HepG2 (cell line): ENCODE results near the gene KAZN. TPM values are rescaled to one million over a fixed set of nuclear protein-coding genes. Genes with fewer than 3 reads are reported as not detected.

Experiments used
- ATAC-seq: fragments of 200-7000 bp; cut with Tn5 transposase; 3 replicates; pipeline ENCODE4 v1.9.1; 2020; ENCODE audit warnings: mild to moderate bottlenecking, moderate library complexity
- BruUV-seq: library from RNA; stranded (reverse); fragments of 400-500 nt; replicated peaks from 2 replicates; lab custom pipeline; 2021; lab: Mats Ljungman, UMichigan
- CTCF ChIA-PET: fragments of 300-600 bp; formaldehyde crosslinking; extraction: SDS; loops from one replicate; lab custom pipeline; 2021; ENCODE audit warnings: low total read pairs, inconsistent platforms, low intra/inter-chr PET ratio; lab: Yijun Ruan, JAX
- POLR2A ChIA-PET: fragments of 350-600 bp; sonication (Branson Sonifier 250); formaldehyde crosslinking; loops from one replicate; lab custom pipeline; 2020; ENCODE audit warnings: antibody characterized with exemption, inconsistent platforms; lab: Yijun Ruan, JAX
- DNase-seq: peaks from one replicate; pipeline ENCODE4 v3.0.0-alpha.2; 2015; ENCODE audit warnings: low spot score
- FAIRE-seq: peaks from 3 replicates; lab custom pipeline; 2011; peaks lifted over from hg19 to GRCh38; lab: Jason Lieb, UNC
- H2AFZ ChIP-seq: one replicate; pipeline ENCODE4 v1.6.1; 2011; ENCODE audit warnings: low read length, inconsistent platforms
- H3K27ac ChIP-seq: fragments of 300-600 bp; 3 replicates; pipeline ENCODE4 v1.8.0; 2011; ENCODE audit warnings: mixed run types, mild to moderate bottlenecking, mixed read lengths, low read length, inconsistent platforms; ENCODE audit not compliant: insufficient read depth; ENCODE audit errors: extremely low read length
- H3K27me3 ChIP-seq, 2 experiments: fragments of 200-600 bp in 1 of 2; 2 replicates in 1 of 2; 3 replicates in 1 of 2; pipeline versions ENCODE4 v1.6.0 to v1.8.0; 2011; ENCODE audit warnings: low read length in 2 of 2, mild to moderate bottlenecking in 2 of 2, moderate library complexity in 2 of 2, inconsistent platforms in 1 of 2; ENCODE audit not compliant: insufficient read depth in 2 of 2, control insufficient read depth in 1 of 2
- H3K36me3 ChIP-seq, 2 experiments: fragments of 200-600 bp in 1 of 2; replicated peaks in 1 of 2; 2 replicates in 1 of 2; 3 replicates in 1 of 2; pipeline versions ENCODE4 v1.5.1 to v1.8.0; 2011; ENCODE audit warnings: low read length in 2 of 2, inconsistent platforms in 1 of 2; ENCODE audit not compliant: insufficient read depth in 2 of 2, control insufficient read depth in 1 of 2
- H3K4me1 ChIP-seq: 2 replicates; pipeline ENCODE4 v1.5.1; 2012; ENCODE audit warnings: low read length, inconsistent platforms; ENCODE audit not compliant: insufficient read depth
- H3K4me2 ChIP-seq: 2 replicates; pipeline ENCODE4 v1.6.0; 2011; ENCODE audit warnings: low read depth, low read length, inconsistent platforms
- H3K4me3 ChIP-seq, 3 experiments: fragments of 200-600 bp in 1 of 3; sonication (generic), shearing (Covaris generic) in 1 of 3; replicated peaks in 1 of 3; 2 replicates each; pipeline ENCODE4 v1.5.1; 2011 to 2016; ENCODE audit warnings: low read length in 3 of 3, inconsistent platforms in 2 of 3, low read depth in 2 of 3, mild to moderate bottlenecking in 2 of 3, control low read depth in 1 of 3, mixed read lengths in 1 of 3; ENCODE audit not compliant: insufficient read depth in 1 of 3
- H3K79me2 ChIP-seq: one replicate; pipeline ENCODE4 v1.6.1; 2011; ENCODE audit warnings: low read length, inconsistent platforms; ENCODE audit not compliant: insufficient read depth
- H3K9ac ChIP-seq: 2 replicates; pipeline ENCODE4 v1.6.0; 2011; ENCODE audit warnings: mild to moderate bottlenecking, low read depth, low read length, inconsistent platforms; ENCODE audit not compliant: insufficient read depth
- H3K9me3 ChIP-seq: 2 replicates; pipeline ENCODE4 v1.5.1; 2012; ENCODE audit warnings: mild to moderate bottlenecking, low read length
- H4K20me1 ChIP-seq: 2 replicates; pipeline ENCODE4 v1.6.0; 2011; ENCODE audit warnings: inconsistent platforms, mild to moderate bottlenecking, low read length, moderate library complexity; ENCODE audit not compliant: insufficient read depth
- ASH2L ChIP-seq: fragments of 300-600, 200-600 bp; sonication (generic); IDR thresholded peaks from 2 replicates; pipeline ENCODE4 v1.7.0; 2017; ENCODE audit warnings: low read depth, mild to moderate bottlenecking, moderate library complexity, mixed read lengths, low read length; ENCODE audit not compliant: insufficient read length
- CERS6 ChIP-seq: sonication (generic); formaldehyde crosslinking; IDR thresholded peaks from 2 replicates; pipeline ENCODE4 v1.5.0; 2020; ENCODE audit warnings: missing genetic modification reagents
- DPF2 ChIP-seq: sonication (generic); formaldehyde crosslinking; IDR thresholded peaks from 2 replicates; pipeline ENCODE4 v1.4.0; 2020; ENCODE audit warnings: mild to moderate bottlenecking, low read depth, missing genetic modification reagents, borderline replicate concordance
- E2F2 ChIP-seq: sonication (generic); formaldehyde crosslinking; IDR thresholded peaks from 2 replicates; pipeline ENCODE4 v1.4.0; 2020; ENCODE audit warnings: missing genetic modification reagents, borderline replicate concordance
- ETV6 ChIP-seq: sonication (generic); formaldehyde crosslinking; conservative IDR thresholded peaks from 2 replicates; pipeline ENCODE4 v1.4.0; 2020; ENCODE audit warnings: missing genetic modification reagents
- GATAD2A ChIP-seq: IDR thresholded peaks from 2 replicates; pipeline ENCODE4 v1.6.1; 2016
- GZF1 ChIP-seq: sonication (generic); formaldehyde crosslinking; IDR thresholded peaks from 2 replicates; pipeline ENCODE4 v1.5.1; 2020; ENCODE audit warnings: mild to moderate bottlenecking, missing genetic modification reagents
- IRF1 ChIP-seq: sonication (generic); formaldehyde crosslinking; IDR thresholded peaks from 2 replicates; pipeline ENCODE4 v1.4.0; 2020; ENCODE audit warnings: low read depth, mild to moderate bottlenecking, missing genetic modification reagents
- KLF9 ChIP-seq: IDR thresholded peaks from 2 replicates; pipeline ENCODE4 v1.6.1; 2016; ENCODE audit warnings: low read depth
- MTF1 ChIP-seq: sonication (generic); formaldehyde crosslinking; IDR thresholded peaks from 2 replicates; pipeline ENCODE4 v1.5.0; 2020; ENCODE audit warnings: missing genetic modification reagents
- MZF1 ChIP-seq: sonication (generic); formaldehyde crosslinking; IDR thresholded peaks from 2 replicates; pipeline ENCODE4 v1.8.1; 2023; ENCODE audit warnings: mild to moderate bottlenecking, missing genetic modification reagents, borderline replicate concordance
- POGZ ChIP-seq: sonication (generic); formaldehyde crosslinking; IDR thresholded peaks from 2 replicates; pipeline ENCODE4 v1.4.0; 2020; ENCODE audit warnings: mild to moderate bottlenecking, missing genetic modification reagents
- PRPF4 ChIP-seq: fragments of 200-400 bp; formaldehyde crosslinking; IDR thresholded peaks from 2 replicates; pipeline ENCODE4 v1.6.1; 2016; ENCODE audit warnings: low read length, low read depth; ENCODE audit not compliant: poor library complexity, severe bottlenecking
- RFX5 ChIP-seq: IDR thresholded peaks from 2 replicates; pipeline ENCODE4 v1.6.1; 2011; ENCODE audit warnings: low read depth, low read length, improper control_type of control experiment
- RXRB ChIP-seq: IDR thresholded peaks from 2 replicates; pipeline ENCODE4 v1.6.1; 2016; ENCODE audit warnings: borderline replicate concordance, missing genetic modification reagents, missing compliant biosample characterization
- SMAD3 ChIP-seq: sonication (generic); formaldehyde crosslinking; IDR thresholded peaks from 2 replicates; pipeline ENCODE4 v1.4.0; 2020; ENCODE audit warnings: missing genetic modification reagents
- SRY ChIP-seq: sonication (generic); formaldehyde crosslinking; IDR thresholded peaks from 2 replicates; pipeline ENCODE4 v1.8.0; 2022; ENCODE audit warnings: mild to moderate bottlenecking, missing genetic modification reagents
- THYN1 ChIP-seq: sonication (generic); formaldehyde crosslinking; IDR thresholded peaks from 2 replicates; pipeline ENCODE4 v1.8.1; 2023; ENCODE audit warnings: low read depth, mild to moderate bottlenecking, moderate library complexity, missing genetic modification reagents, borderline replicate concordance
- ZFAT ChIP-seq: sonication (generic); formaldehyde crosslinking; conservative IDR thresholded peaks from 2 replicates; pipeline ENCODE4 v1.8.1; 2023; ENCODE audit warnings: missing genetic modification reagents, inconsistent platforms
- ZNF256 ChIP-seq: sonication (generic); formaldehyde crosslinking; conservative IDR thresholded peaks from 2 replicates; pipeline ENCODE4 v1.4.0; 2020; ENCODE audit warnings: missing genetic modification reagents
- ZNF343 ChIP-seq: sonication (generic); formaldehyde crosslinking; IDR thresholded peaks from 2 replicates; pipeline ENCODE4 v1.4.0; 2020; ENCODE audit warnings: mild to moderate bottlenecking, missing genetic modification reagents
- ZNF501 ChIP-seq: sonication (generic); formaldehyde crosslinking; IDR thresholded peaks from 2 replicates; pipeline ENCODE4 v1.5.1; 2020; ENCODE audit warnings: mild to moderate bottlenecking, moderate library complexity, missing genetic modification reagents
- ZNF615 ChIP-seq: sonication (generic); formaldehyde crosslinking; IDR thresholded peaks from 2 replicates; pipeline ENCODE4 v1.5.0; 2020; ENCODE audit warnings: mild to moderate bottlenecking, missing genetic modification reagents, borderline replicate concordance
- ZNF766 ChIP-seq: sonication (generic); formaldehyde crosslinking; IDR thresholded peaks from 2 replicates; pipeline ENCODE4 v1.5.0; 2020; ENCODE audit warnings: missing genetic modification reagents, borderline replicate concordance
- WGBS: methylation state at CpG from one replicate; pipeline ENCODE4 v1.1.6; 2017; ENCODE audit warnings: low lambda C conversion rate; 5-methylcytosine and 5-hydroxymethylcytosine counted together
- in situ Hi-C: cut with HindIII; loops from 2 replicates; pipeline ENCODE4 v1.10.0; 2017; ENCODE audit warnings: low pct_unique_long_range_greater_than_20kb; ENCODE audit not compliant: extremely low pct_ligation_motif_present
- intact Hi-C: fragments of 100-400 bp; cut with micrococcal nuclease; formaldehyde crosslinking; loops from one replicate; pipeline ENCODE4 v1.10.0; 2022; ENCODE audit not compliant: unreplicated experiment
- polyA plus RNA-seq, 8 experiments: library from polyadenylated mRNA; depleted of rRNA in 3 of 8; stranded (reverse) in 7 of 8; unstranded in 1 of 8; fragments of >200 nt; fragmentation: Illumina TruSeq in 4 of 8; extraction: Trizol in 4 of 8; gene quantifications; 2 replicates each; pipeline versions ENCODE4 v1.2.1 to v1.2.3, GENCODE V29; 2011 to 2016; ENCODE audit warnings: low read depth in 4 of 8, missing spikeins in 1 of 8, mixed read lengths in 1 of 8; ENCODE audit not compliant: insufficient read depth in 1 of 8
- total RNA-seq, 5 experiments: library from RNA; depleted of rRNA; stranded (reverse); fragments of >200 nt; fragmentation: Illumina TruSeq; extraction: Trizol; gene quantifications; 2 replicates each; pipeline ENCODE4 v1.2.3, GENCODE V29; 2016; ENCODE audit warnings: low read depth in 1 of 5

The KAZN gene
- total and polyA plus RNA-seq, 2 of the 13 experiments (the other 11 are each of a cell fraction or from before 2014, with no cell fraction given): 10.4 to 13.5 TPM

- TF ChIP-seq ZFAT (CRISPR knock-in tag): no peak
- no peak for TF ChIP-seq ZNF766
- TF ChIP-seq GATAD2A (CRISPR knock-in tag): no peak
- no peak for TF ChIP-seq SRY (CRISPR knock-in tag)
- TF ChIP-seq IRF1: no peak
- TF ChIP-seq MZF1 (CRISPR knock-in tag): no peak
- no peak for TF ChIP-seq E2F2 (CRISPR knock-in tag)
- no peak for TF ChIP-seq PRPF4
These were observed 310.8 kb downstream of the KAZN start (continued) for GRCh38 chr1:14909273-14909672.

- intact Hi-C loops (no loop called here), in situ Hi-C loops (loop anchor here (25.0 kb wide), 1 partner anchor 127 kb away; no protein-coding TSS in a partner anchor)
- H3K9me3 ChIP-seq: no peaks in the 10 kb centered on the region
- ChIA-PET CTCF (no interaction called here), POLR2A (no interaction called here)
- H3K79me2 ChIP-seq: no peaks in the 10 kb centered on the region
- DNase-seq (no peak), FAIRE-seq (no peak), ATAC-seq (peak; percentile 31; the same call in 2 of the 3 replicates)
- H2AFZ ChIP-seq: no peak overlapping the region
- H3K4me2 ChIP-seq: no peak overlapping the region
- H3K36me3 ChIP-seq: no peaks in the 10 kb centered on the region
- no peak overlapping the region for H3K4me3 ChIP-seq
- no TSS peak for BruUV-seq
- WGBS: 60% methylated on average over 10 of the region's 10 CpGs
- H4K20me1 ChIP-seq: no peaks in the 10 kb centered on the region
- peaks cover 42% of the 10 kb centered on the region for H3K4me1 ChIP-seq
- H3K27ac ChIP-seq: no peak overlapping the region
- H3K27me3 ChIP-seq: no peaks in the 10 kb centered on the region
- H3K9ac ChIP-seq: no peak overlapping the region
- TF ChIP-seq GZF1: no peak
- TF ChIP-seq SMAD3 (CRISPR knock-in tag): no peak
- TF ChIP-seq THYN1: no peak
- TF ChIP-seq ZNF256 (CRISPR knock-in tag): no peak
- no peak for TF ChIP-seq KLF9 (CRISPR knock-in tag)
- no peak for TF ChIP-seq RFX5
- no peak for TF ChIP-seq DPF2 (CRISPR knock-in tag)
- TF ChIP-seq ETV6 (CRISPR knock-in tag): no peak
- no peak for TF ChIP-seq ZNF501
- no peak for TF ChIP-seq ZNF615 (CRISPR knock-in tag)
- no peak for TF ChIP-seq RXRB (CRISPR knock-in tag)
- no peak for TF ChIP-seq MTF1 (CRISPR knock-in tag)
- no peak for TF ChIP-seq ASH2L
- no peak for TF ChIP-seq CERS6
- no peak for TF ChIP-seq POGZ (CRISPR knock-in tag)
- TF ChIP-seq ZNF343 (CRISPR knock-in tag): no peak
These were observed 311.5 kb downstream of the KAZN start for GRCh38 chr1:14909920-14910460.
